ENCODE measurements around the gene UBXN4.

The UBXN4 gene

GRCh38 chr2:135703300-135703699 is 38.4 kb upstream of the UBXN4 start:
- TF ChIP-seq, protein P1, sequence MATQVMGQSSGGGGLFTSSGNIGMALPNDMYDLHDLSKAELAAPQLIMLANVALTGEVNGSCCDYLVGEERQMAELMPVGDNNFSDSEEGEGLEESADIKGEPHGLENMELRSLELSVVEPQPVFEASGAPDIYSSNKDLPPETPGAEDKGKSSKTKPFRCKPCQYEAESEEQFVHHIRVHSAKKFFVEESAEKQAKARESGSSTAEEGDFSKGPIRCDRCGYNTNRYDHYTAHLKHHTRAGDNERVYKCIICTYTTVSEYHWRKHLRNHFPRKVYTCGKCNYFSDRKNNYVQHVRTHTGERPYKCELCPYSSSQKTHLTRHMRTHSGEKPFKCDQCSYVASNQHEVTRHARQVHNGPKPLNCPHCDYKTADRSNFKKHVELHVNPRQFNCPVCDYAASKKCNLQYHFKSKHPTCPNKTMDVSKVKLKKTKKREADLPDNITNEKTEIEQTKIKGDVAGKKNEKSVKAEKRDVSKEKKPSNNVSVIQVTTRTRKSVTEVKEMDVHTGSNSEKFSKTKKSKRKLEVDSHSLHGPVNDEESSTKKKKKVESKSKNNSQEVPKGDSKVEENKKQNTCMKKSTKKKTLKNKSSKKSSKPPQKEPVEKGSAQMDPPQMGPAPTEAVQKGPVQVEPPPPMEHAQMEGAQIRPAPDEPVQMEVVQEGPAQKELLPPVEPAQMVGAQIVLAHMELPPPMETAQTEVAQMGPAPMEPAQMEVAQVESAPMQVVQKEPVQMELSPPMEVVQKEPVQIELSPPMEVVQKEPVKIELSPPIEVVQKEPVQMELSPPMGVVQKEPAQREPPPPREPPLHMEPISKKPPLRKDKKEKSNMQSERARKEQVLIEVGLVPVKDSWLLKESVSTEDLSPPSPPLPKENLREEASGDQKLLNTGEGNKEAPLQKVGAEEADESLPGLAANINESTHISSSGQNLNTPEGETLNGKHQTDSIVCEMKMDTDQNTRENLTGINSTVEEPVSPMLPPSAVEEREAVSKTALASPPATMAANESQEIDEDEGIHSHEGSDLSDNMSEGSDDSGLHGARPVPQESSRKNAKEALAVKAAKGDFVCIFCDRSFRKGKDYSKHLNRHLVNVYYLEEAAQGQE (IDR thresholded peaks at IDR 0.05; ENCODE audit: insufficient read depth in 1 of 2, low read depth in 2 of 2, low read length in 2 of 2) = no peak

- TF ChIP-seq FOXP2 (optimal IDR thresholded peaks at IDR 0.05; ENCODE audit: borderline replicate concordance, extremely low read depth, extremely low read length, insufficient read depth) = no peak
Measured at GRCh38 chr2:135708159-135708558, 33.5 kb upstream of the UBXN4 start.

- TF ChIP-seq TAF1 (IDR thresholded peaks at IDR 0.05; ENCODE audit: borderline replicate concordance, insufficient read depth, low read length) (no peak), SIN3A (IDR thresholded peaks at IDR 0.05; ENCODE audit: borderline replicate concordance, insufficient read depth, low read length) (no peak), POLR2AphosphoS5 (IDR thresholded peaks at IDR 0.05; ENCODE audit: low read depth, low read length) (no peak), FOXP2 (optimal IDR thresholded peaks at IDR 0.05; ENCODE audit: borderline replicate concordance, extremely low read depth, extremely low read length, insufficient read depth) (no peak)
- TF ChIP-seq, protein P1 (IDR thresholded peaks at IDR 0.05; ENCODE audit: insufficient read depth in 1 of 2, low read depth in 2 of 2, low read length in 2 of 2) = no peak
Measured at GRCh38 chr2:135709992-135710391, 31.7 kb upstream of the UBXN4 start.

GRCh38 chr2:135728064-135728743 is 13.5 kb upstream of the UBXN4 start:
- TF ChIP-seq TAF1 (IDR thresholded peaks at IDR 0.05; ENCODE audit: borderline replicate concordance, insufficient read depth, low read length) = no peak
- TF ChIP-seq, protein P1 (IDR thresholded peaks at IDR 0.05; ENCODE audit: insufficient read depth in 1 of 2, low read depth in 2 of 2, low read length in 2 of 2) = no peak
- TF ChIP-seq FOXP2 (optimal IDR thresholded peaks at IDR 0.05; ENCODE audit: borderline replicate concordance, extremely low read depth, extremely low read length, insufficient read depth) = no peak
- no peak for TF ChIP-seq SIN3A (IDR thresholded peaks at IDR 0.05; ENCODE audit: borderline replicate concordance, insufficient read depth, low read length)

DNA sequence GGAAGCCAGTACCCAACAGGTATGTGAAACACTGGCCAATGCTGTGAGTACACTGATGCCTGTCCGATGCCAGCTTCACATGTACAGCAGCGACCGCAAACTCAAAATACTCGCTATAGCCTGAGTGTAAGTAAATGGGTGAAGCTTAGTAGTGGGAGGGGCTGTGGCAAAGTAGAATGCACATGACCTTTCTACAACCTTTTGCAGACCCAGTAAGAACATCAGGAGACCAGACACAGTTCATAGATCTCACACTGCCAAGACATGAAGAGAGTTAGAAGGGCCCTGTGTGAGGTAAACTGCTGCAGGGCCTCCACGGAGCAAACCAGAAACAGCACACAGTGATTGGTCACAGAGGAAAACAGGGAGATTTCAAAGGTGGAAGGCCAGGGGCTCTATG is 9.1 kb upstream of the UBXN4 start:
- TF ChIP-seq TAF1 (IDR thresholded peaks at IDR 0.05; ENCODE audit: borderline replicate concordance, insufficient read depth, low read length) = no peak
- no peak for TF ChIP-seq SIN3A (IDR thresholded peaks at IDR 0.05; ENCODE audit: borderline replicate concordance, insufficient read depth, low read length)
- TF ChIP-seq, protein P1 (IDR thresholded peaks at IDR 0.05; ENCODE audit: insufficient read depth in 1 of 2, low read depth in 2 of 2, low read length in 2 of 2) = no peak
- no peak for TF ChIP-seq POLR2AphosphoS5 (IDR thresholded peaks at IDR 0.05; ENCODE audit: low read depth, low read length)
- no peak for TF ChIP-seq FOXP2 (optimal IDR thresholded peaks at IDR 0.05; ENCODE audit: borderline replicate concordance, extremely low read depth, extremely low read length, insufficient read depth)
